AG09309 (cell line): ENCODE data around the gene LY6G5C.
A peak's percentile ranks its signal among the peaks of the same experiment; 100 is the strongest.

ENCODE experiments used
- DNase-seq: peaks from one replicate; pipeline ENCODE4 v3.0.0-alpha.2; 2010; ENCODE audit warnings: low read depth
- H3K4me3 ChIP-seq: 2 replicates; pipeline ENCODE4 v1.5.1; 2011; ENCODE audit warnings: mild to moderate bottlenecking, low read depth, low read length, moderate library complexity; ENCODE audit not compliant: control insufficient read depth
- TF ChIP-seq, protein P1 (sequence below): IDR thresholded peaks from 2 replicates; pipeline ENCODE4 v1.5.1; 2011; ENCODE audit warnings: mild to moderate bottlenecking, low read depth, low read length, inconsistent platforms; ENCODE audit not compliant: insufficient read depth, control insufficient read depth; ENCODE audit errors: missing control alignments

LY6G5C gene

GRCh38 chr6:31680226-31681134, at the start of gene LY6G5C:
TSS of gene LY6G5C (minus strand) at chr6:31681067. CDS start at chr6:31680373, 694 bp downstream.
- TF ChIP-seq, protein P1, sequence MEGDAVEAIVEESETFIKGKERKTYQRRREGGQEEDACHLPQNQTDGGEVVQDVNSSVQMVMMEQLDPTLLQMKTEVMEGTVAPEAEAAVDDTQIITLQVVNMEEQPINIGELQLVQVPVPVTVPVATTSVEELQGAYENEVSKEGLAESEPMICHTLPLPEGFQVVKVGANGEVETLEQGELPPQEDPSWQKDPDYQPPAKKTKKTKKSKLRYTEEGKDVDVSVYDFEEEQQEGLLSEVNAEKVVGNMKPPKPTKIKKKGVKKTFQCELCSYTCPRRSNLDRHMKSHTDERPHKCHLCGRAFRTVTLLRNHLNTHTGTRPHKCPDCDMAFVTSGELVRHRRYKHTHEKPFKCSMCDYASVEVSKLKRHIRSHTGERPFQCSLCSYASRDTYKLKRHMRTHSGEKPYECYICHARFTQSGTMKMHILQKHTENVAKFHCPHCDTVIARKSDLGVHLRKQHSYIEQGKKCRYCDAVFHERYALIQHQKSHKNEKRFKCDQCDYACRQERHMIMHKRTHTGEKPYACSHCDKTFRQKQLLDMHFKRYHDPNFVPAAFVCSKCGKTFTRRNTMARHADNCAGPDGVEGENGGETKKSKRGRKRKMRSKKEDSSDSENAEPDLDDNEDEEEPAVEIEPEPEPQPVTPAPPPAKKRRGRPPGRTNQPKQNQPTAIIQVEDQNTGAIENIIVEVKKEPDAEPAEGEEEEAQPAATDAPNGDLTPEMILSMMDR = peak; percentile 86
- peak within 1 kb of the TSS; percentile 48 for H3K4me3 ChIP-seq
- DNase-seq = peak; percentile 81

GRCh38 chr6:31729979-31730630, 49.2 kb upstream of the LY6G5C start:
- TF ChIP-seq, protein P1 = no peak
- no peak for DNase-seq
- peak overlapping the region; percentile 83 for H3K4me3 ChIP-seq

DNA sequence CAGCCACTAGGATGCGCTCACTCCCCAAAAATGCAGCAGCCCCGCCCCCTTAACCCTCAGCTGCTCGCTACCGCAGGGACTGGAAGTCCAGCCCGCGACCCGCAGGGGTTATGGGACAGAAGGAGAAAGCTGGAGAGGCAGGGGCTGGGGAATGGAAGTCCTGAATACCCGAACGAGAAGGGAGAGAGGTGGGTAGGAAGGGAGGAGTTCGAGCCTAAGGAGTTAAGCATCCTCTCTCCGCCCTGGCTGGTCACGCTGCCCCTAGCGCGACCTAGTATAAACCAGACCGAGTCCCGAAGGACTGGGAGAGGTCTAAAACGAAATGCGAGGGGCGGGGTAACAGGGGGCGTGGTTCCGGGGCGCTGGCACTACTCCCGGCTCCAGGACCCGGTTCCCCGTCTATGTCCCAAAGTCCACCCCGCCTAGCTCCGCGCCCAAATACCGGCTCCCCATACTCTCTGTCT, 48.7 kb upstream of the LY6G5C start:
- TF ChIP-seq, protein P1 = no peak

DNA sequence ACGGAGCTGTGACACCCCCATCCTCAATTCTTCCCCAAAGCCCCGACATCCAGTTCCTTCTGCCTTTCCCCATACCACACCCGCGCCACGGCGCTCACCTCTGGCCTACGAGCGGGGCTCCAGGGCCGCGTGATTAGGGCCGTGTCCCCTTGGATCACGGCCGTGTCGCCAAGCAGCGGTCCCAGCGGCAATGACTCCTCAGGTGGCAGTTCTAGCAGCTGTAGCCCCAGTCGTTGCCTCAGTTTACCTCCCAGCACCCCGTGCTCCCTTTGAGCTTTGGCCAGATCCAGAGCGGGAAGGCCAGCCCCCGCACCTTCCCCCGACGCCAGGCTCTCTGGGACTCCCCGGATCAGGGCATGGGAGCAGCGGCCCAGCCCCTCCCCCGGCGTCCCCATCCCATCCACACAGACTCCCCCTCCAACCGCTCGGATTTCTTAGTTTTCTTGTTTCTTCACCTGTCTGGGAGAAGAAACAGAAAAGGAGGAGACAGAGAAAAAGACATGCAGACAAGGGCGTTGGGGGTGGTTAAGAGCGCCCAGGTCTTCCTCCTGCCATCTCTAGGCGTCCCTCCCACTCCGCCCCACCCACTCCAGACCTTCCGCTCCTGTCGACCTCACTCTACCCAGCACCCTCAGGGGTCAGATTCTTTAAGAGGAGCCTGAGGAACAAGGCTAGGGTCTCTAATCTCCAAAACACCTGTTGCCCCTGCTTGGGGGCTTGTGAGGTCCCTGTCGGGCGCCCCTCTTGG, 48.1 kb upstream of the LY6G5C start, which contains the start of gene DDAH2:
Gene DDAH2 (minus strand): TSS at position 533 of the 748 bp plus-strand sequence. CDS start 138 bp downstream, at position 395.
- peak within 1 kb of the TSS; percentile 83 for H3K4me3 ChIP-seq
- DNase-seq = no peak
- TF ChIP-seq, protein P1 = peak; percentile 70

More for the DNA sequence above, 48.7 kb upstream of the LY6G5C start:
- DNase-seq = no peak
- H3K4me3 ChIP-seq = peak overlapping the region; percentile 83

DNA sequence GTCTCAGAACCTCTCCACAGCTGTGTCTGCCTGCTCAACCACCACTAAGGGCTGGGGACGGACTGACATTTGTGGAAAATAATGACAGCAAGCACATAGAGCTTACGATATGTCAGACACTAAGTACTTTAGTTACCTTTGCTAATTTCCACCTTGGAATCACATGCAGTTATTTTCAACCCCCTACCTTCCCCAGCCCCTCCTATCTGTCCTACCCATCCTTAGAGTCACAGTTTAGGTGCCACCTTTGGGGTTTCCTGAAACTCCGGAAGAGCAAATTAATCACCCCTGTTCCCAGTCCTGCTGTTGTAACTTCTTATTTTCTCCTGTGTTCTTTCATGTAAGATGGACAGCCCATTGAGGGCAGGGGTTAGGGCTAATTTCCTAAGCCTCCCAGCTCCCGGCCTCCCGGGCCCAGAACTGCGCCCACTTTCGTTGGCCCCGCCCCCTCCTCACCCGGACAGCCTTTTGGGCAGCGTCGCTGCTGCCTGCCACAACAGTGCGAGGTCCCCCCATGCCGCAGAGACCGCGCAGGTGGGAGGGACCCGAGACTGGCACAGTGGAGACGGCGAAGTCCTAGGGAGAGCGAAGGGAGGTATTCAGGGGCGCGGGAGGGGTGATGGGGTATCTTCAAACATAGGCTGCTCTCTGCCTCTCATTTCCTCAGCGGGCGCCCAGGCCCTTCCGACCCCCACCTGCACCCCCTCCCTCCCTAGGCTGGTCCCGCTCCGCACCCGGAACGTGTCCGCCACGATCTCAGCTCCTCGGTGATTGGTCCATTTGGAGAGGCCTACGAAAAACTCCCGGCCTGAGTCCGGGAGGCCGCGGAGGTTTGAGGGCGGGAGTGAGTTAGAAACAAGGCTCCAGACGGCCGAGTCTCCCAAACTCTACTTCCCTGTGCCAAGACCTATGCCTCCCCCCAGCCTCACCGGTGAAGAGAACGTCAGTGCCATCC, 47.1 kb upstream of the LY6G5C start:
- no peak for DNase-seq
- H3K4me3 ChIP-seq = peak overlapping the region; percentile 83

More for the DNA sequence above, 47.1 kb upstream of the LY6G5C start:
- TF ChIP-seq, protein P1 = no peak
